Thymus (tissue), 11 donors: ENCODE measurements around the gene B3GNT7. TPM values are rescaled to one million over a fixed set of nuclear protein-coding genes. Genes with fewer than 3 reads are reported as not detected.

Source experiments
- DNase-seq, 9 donors: peaks; one replicate each; pipeline ENCODE4 v3.0.0-alpha.2; 2013; ENCODE audit warnings: low spot score in 9 of 9, low read depth in 6 of 9, missing footprints in 1 of 9
- H3K27ac ChIP-seq, 2 donors: one replicate each; pipeline ENCODE4 v1.5.1; 2013; ENCODE audit warnings: control low read depth in 1 of 2, low read depth in 1 of 2, low read length in 1 of 2, mild to moderate bottlenecking in 1 of 2, moderate library complexity in 1 of 2
- H3K27me3 ChIP-seq, 2 donors: one replicate each; pipeline ENCODE4 v1.5.1; 2013; ENCODE audit warnings: low read length in 1 of 2; ENCODE audit not compliant: control insufficient read depth in 2 of 2, insufficient read depth in 1 of 2
- H3K36me3 ChIP-seq, 2 donors: one replicate each; pipeline ENCODE4 v1.5.1; 2013; ENCODE audit warnings: low read length in 1 of 2, mild to moderate bottlenecking in 1 of 2, moderate library complexity in 1 of 2; ENCODE audit not compliant: control insufficient read depth in 2 of 2, insufficient read depth in 2 of 2
- H3K4me1 ChIP-seq, 2 donors: one replicate each; pipeline ENCODE4 v1.5.1; 2013; ENCODE audit warnings: low read length in 2 of 2; ENCODE audit not compliant: control insufficient read depth in 2 of 2, insufficient read depth in 2 of 2
- H3K4me3 ChIP-seq, 2 donors: one replicate each; pipeline ENCODE4 v1.5.1; 2013; ENCODE audit warnings: low read length in 2 of 2, control low read depth in 1 of 2, mild to moderate bottlenecking in 1 of 2
- H3K9me3 ChIP-seq, 2 donors: one replicate each; pipeline ENCODE4 v1.5.1; 2013; ENCODE audit warnings: low read length in 1 of 2, mild to moderate bottlenecking in 1 of 2; ENCODE audit not compliant: control insufficient read depth in 2 of 2, insufficient read depth in 1 of 2
- WGBS: extraction: QIAGEN DNeasy Blood & Tissue Kit; methylation state at CpG from one replicate; pipeline ENCODE4 v1.1.7; 2013; 5-methylcytosine and 5-hydroxymethylcytosine counted together
- polyA plus RNA-seq: library from polyadenylated mRNA; stranded (reverse); fragments of 200-250 nt; gene quantifications from one replicate; pipeline ENCODE4 v1.2.3, GENCODE V29; 2013
- total RNA-seq: library from RNA; stranded (reverse); fragments of 120-200 nt; gene quantifications from one replicate; pipeline ENCODE4 v1.2.4, GENCODE V29; 2013
- donor health status: healthy.

Gene B3GNT7
- total and polyA plus RNA-seq, 2 donors = 1.8 to 2.2 TPM

DNA sequence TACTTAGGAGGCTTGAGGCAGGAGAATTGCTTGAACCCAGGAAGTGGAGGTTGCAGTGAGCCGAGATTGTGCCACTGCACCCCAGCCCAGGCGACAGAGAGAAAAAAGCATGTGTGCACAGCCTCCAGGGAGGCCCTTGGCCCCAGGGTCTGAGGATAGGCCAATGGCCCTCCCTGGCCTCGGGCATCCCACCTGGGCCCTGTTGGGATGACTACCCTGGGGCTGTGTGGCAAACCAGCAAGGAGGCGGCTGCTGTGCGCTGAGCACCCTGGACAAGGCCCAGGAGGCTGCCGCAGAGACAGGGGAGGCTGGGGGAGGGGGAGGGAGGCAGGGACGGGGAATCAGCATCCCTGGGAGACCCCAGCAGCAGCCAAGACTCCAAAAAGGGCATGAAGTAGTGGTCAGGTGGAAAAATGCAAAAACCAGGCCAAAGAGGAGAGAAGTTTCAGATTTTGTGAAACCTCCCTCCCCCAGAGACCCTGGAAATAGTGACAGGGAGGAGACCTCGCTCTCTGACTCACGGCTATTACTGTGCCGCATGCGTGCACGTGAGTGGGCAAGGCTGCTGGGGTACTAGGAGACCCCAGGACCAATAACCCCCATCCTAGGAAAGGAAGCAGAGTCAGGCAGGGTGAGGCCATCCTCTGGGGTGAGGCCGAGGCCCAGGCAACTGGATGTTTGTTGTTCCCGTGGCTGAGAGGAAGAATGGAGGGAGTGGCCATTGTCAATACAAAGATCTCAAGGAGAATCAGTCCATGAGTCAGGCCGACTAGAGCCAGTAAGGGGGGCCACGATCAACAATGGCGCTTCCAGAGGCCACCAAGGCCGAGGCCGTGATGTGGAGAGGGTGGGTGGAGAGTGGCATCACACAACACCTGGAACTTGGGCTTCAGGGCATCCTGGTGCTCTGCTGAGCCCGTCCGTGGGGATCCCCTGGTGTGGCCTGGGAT is 16.0 kb upstream of the B3GNT7 start:
- Histone ChIP-seq H3K27me3 (no peaks in the 10 kb centered on the region), H3K4me3 (no peak overlapping the region), H3K27ac (no peak overlapping the region), H3K36me3 (no peaks in the 10 kb centered on the region), H3K4me1 (no peaks in the 10 kb centered on the region), H3K9me3 (no peaks in the 10 kb centered on the region)
- no peak for DNase-seq
- WGBS = 92% methylated on average over 21 of the region's 21 CpGs

DNA sequence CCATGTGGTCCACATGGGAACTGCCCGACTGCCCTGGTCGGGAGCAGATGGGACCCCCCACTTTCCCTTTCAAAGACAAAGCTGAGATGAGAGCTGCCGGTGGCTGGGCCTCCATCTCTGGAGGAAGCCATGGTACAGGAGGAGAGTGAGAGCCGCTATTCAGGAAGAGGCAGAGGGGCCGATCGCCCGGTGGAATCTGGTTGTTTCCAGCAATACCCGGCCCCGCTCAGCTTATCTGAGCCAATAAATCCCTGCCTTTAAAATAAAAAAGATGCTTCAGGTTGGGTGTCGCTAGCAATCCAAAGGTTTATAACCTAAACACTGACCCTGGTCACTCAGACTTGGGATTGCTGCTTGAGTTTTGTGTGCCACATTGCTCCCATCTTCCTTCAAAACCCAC is 15.2 kb upstream of the B3GNT7 start:
- no peak overlapping the region for H3K4me3 ChIP-seq
- no peaks in the 10 kb centered on the region for H3K27me3 ChIP-seq
- 94% methylated on average over 10 of the region's 10 CpGs for WGBS
- H3K4me1 ChIP-seq = no peaks in the 10 kb centered on the region
- no peaks in the 10 kb centered on the region for H3K36me3 ChIP-seq
- DNase-seq = no peak
- no peaks in the 10 kb centered on the region for H3K9me3 ChIP-seq
- H3K27ac ChIP-seq = no peak overlapping the region

DNA sequence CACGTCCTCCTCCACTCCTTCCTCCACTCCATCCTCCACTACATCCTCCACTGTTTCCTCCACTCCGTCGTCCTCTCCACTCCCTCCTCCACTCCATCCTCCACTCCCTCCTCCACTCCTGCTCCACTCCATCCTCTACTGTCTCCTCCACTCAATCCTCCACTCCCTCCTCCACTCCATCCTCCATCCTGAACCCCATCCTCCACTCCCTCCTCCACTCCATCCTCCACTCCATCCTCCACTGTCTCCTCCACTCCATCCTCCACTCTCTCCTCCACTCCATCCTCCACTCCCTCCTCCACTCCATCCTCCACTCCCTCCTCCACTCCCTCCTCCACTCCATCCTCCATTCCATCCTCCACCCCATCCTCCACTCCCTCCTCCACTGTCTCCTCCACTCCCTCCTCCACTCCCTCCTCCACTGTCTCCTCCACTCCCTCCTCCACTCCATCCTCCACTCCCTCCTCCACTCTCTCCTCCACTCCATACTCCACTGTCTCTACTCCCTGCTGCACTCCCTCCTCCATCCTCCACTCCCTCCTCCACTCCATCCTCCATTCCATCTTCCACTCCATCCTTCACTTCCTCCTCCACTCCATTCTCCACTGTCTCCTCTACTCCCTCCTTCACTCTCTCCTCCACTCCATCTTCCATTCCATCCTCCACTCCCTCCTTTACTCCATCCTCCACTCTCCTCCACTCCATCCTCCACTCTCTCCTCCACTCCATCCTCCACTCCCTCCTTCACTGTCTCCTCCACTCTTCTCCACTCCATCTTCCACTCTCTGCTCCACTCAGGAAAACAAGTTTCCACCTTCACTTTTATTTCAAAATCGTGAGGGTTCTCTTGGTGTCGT is 14.3 kb upstream of the B3GNT7 start:
- no peaks in the 10 kb centered on the region for H3K36me3 ChIP-seq
- WGBS = 95% methylated on average over 5 of the region's 5 CpGs
- H3K9me3 ChIP-seq = peaks cover 0 to 3% of the 10 kb centered on the region in 2 donors
- DNase-seq = no peak
- no peaks in the 10 kb centered on the region for H3K4me1 ChIP-seq
- H3K27ac ChIP-seq = no peak overlapping the region
- H3K4me3 ChIP-seq = no peak overlapping the region
- H3K27me3 ChIP-seq = no peaks in the 10 kb centered on the region

DNA sequence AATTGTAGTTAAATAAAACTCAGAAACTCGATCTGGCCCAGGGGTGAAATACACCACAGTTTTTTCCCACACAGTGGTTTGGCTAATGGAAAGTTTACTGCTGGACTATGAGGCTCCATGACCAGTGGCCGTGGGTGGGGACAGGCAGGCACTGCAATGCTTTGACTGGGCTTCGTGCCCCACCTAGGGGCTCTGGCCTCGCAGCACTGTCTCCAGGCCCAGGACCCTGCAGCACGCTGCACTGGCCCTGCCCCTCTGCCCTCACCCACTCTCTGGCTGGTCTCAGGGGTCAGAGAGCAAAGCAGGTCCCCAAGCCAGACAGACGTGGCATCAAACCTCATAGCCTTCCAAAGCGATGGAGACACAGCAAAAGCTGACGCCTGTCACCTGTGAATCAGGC is 13.4 kb upstream of the B3GNT7 start:
- Histone ChIP-seq H3K9me3 (peaks cover 0 to 3% of the 10 kb centered on the region in 2 donors), H3K4me1 (no peaks in the 10 kb centered on the region), H3K27ac (no peak overlapping the region), H3K27me3 (no peaks in the 10 kb centered on the region), H3K4me3 (no peak overlapping the region), H3K36me3 (no peaks in the 10 kb centered on the region)
- DNase-seq = no peak
- WGBS = 97% methylated on average over 8 of the region's 8 CpGs

DNA sequence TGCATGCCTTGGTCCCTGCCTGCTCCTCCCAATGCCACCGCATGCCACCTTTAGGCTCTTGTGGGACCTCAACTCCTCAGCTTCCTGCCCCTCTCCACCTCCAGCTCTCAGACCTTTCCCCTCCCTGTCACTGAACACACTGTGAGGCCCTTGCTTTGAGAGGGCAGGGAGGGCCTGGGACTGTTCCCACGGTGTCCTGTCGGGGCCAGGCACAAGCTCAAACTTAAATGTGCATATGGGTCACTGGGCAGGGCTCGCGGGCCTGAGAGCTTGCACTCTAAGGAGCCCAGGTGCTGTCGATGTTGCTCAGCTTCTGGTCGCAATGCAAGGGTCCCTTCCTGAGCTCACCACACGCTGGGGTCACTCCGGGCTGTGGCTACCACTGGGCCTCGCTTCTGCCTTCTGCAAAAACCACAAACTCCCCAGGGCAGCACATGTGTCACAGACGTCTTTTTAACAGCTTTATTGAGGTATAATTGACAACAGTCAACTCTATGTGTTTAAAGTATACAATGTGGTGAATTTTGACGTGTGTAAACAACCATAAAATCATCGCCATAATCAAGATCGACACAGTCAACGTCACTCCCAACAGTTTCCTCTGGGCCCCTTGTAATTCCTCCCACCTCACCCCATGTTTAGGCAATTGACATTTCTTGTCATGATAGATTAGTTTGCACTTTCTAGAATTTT is 11.9 kb upstream of the B3GNT7 start:
- Histone ChIP-seq H3K27ac (no peak overlapping the region), H3K9me3 (peaks cover 0 to 3% of the 10 kb centered on the region in 2 donors), H3K36me3 (no peaks in the 10 kb centered on the region), H3K27me3 (no peaks in the 10 kb centered on the region), H3K4me1 (peaks cover 0 to 4% of the 10 kb centered on the region in 2 donors), H3K4me3 (no peak overlapping the region)
- 53% methylated on average over 15 of the region's 15 CpGs for WGBS
- no peak for DNase-seq

DNA sequence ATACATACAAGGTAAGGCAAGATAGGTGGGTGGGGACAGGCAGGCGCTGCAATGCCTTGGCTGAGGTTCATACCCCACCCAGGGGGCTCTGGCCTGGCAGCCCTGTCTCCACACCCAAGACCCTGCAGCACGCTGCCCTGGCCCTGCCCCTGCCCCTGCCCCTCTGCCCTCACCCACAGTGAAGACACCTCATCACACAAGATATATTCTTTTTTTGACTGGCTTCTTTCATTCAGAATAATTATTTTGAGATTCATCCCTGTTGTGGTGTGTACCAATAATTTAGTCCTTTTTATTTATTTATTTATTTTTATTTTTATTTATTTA is 11.4 kb upstream of the B3GNT7 start:
- peaks cover 0 to 4% of the 10 kb centered on the region in 2 donors for H3K4me1 ChIP-seq
- H3K27ac ChIP-seq = no peak overlapping the region
- no peak overlapping the region for H3K4me3 ChIP-seq
- no peaks in the 10 kb centered on the region for H3K36me3 ChIP-seq
- 92% methylated on average over 2 of the region's 2 CpGs for WGBS
- peaks cover 0 to 3% of the 10 kb centered on the region in 2 donors for H3K9me3 ChIP-seq
- DNase-seq = no peak
- H3K27me3 ChIP-seq = no peaks in the 10 kb centered on the region

DNA sequence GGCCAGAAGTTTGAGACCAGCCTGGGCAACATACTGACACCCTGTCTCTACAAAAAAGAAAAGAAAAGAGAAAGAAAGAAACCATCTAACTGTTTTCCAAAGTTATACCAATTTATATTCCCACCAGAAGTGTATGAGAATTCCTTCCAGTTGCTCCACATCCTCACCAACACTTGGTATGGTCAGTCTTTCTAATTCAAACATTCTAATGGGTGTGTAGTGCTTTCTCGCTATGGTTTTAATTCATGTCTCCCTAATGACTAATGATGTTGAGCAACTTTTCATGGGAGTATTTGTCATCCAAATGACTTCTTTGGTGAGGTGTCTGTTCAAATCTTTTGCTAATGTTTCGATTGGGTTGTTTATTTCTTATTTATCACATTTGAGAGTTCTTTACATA is 10.5 kb upstream of the B3GNT7 start:
- Histone ChIP-seq H3K4me1 (peaks cover 0 to 4% of the 10 kb centered on the region in 2 donors), H3K9me3 (peaks cover 0 to 3% of the 10 kb centered on the region in 2 donors), H3K27ac (no peak overlapping the region), H3K36me3 (no peaks in the 10 kb centered on the region), H3K4me3 (no peak overlapping the region), H3K27me3 (no peaks in the 10 kb centered on the region)
- no peak for DNase-seq
- 98% methylated on average over 2 of the region's 2 CpGs for WGBS

DNA sequence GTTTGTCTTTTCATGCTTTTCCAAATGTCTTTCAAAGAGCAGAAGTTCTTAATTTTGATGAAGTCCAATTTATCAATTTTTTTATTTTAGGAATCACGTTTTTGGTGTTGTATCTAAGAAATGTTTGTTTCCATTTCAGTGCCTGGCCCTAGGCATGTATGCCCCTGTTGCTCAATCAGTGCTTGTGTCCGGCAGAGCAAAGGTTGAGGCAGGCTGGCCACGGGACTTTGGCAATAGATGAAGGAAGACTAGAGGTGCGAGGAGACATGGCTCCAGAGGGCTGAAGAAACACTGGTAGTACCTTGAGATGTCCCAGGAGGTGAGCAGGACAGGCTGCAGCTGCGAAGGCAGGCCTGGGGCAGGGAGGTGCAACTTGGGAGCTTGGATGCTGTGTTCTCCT is 10.1 kb upstream of the B3GNT7 start:
- DNase-seq = no peak
- no peaks in the 10 kb centered on the region for H3K27me3 ChIP-seq
- H3K4me3 ChIP-seq = no peak overlapping the region
- peaks cover 0 to 3% of the 10 kb centered on the region in 2 donors for H3K9me3 ChIP-seq
- peaks cover 0 to 4% of the 10 kb centered on the region in 2 donors for H3K4me1 ChIP-seq
- no peak overlapping the region for H3K27ac ChIP-seq
- H3K36me3 ChIP-seq = no peaks in the 10 kb centered on the region
- 87% methylated on average over 5 of the region's 5 CpGs for WGBS
